Fibroblast of upper back skin (primary cell): Measurements from ENCODE around the gene CALHM6.
A peak's percentile ranks its signal among the peaks of the same experiment; 100 is the strongest.
"Not testable (repeated sequence)": the region's sequence is repeated elsewhere in the genome, so short reads cannot be mapped to it uniquely, and the experiment has no call there.

ENCODE experiments used
- DNase-seq: peaks from one replicate; pipeline ENCODE4 v3.0.0-alpha.2; 2013

Gene CALHM6

GRCh38 chr6:116482780-116483179 is 21.6 kb downstream of the CALHM6 start:
- DNase-seq, result no peak

GRCh38 chr6:116483616-116484015 is 22.4 kb downstream of the CALHM6 start:
- no peak for DNase-seq

- DNase-seq, result peak; percentile 58
These were observed 24.5 kb downstream of the CALHM6 start for GRCh38 chr6:116485559-116486184.

GRCh38 chr6:116491610-116492330 is 30.6 kb downstream of the CALHM6 start:
- DNase-seq, result no peak

- DNase-seq, result no peak
These were observed 31.3 kb downstream of the CALHM6 start for GRCh38 chr6:116492331-116493067.

GRCh38 chr6:116495161-116495560 is 34.0 kb downstream of the CALHM6 start:
- not testable (repeated sequence) for DNase-seq

GRCh38 chr6:116497113-116497676 is 36.0 kb downstream of the CALHM6 start:
- no peak for DNase-seq

- no peak for DNase-seq
These were observed 39.8 kb downstream of the CALHM6 start for GRCh38 chr6:116500969-116501433.

- DNase-seq, result peak; percentile 28
These were observed 46.1 kb downstream of the CALHM6 start for GRCh38 chr6:116507324-116507723.

GRCh38 chr6:116508527-116508926 is 47.4 kb downstream of the CALHM6 start:
- no peak for DNase-seq

- DNase-seq, result peak; percentile 87
These were observed 50.4 kb downstream of the CALHM6 start, which contains the start of gene CALHM5 for GRCh38 chr6:116511424-116512110. TSS of gene CALHM5 (plus strand) at chr6:116511639. CDS start at chr6:116511697, 58 bp downstream.

GRCh38 chr6:116512111-116512559 is 51.0 kb downstream of the CALHM6 start:
- DNase-seq, result no peak

GRCh38 chr6:116512734-116513133 is 51.6 kb downstream of the CALHM6 start:
- DNase-seq, result no peak
